ENCODE results near the gene TIGIT.

DNA sequence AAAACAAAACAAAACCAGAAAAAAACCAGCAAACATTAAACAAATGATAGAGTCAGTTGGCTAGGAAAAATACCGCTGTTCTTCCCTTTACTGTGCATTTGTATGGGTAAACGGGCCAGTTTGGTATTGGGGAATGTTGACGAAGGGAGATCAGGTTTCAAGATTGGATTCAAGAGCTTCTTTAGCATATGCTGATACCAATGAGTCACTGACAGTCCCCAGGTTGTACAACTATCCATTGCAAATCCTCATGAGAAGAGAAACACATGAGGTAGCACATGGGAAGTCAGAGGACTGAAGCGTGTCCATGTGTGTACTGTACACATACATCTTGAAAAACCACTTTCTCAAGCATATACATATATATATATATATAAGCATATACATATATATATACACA lies 25.6 kb downstream of the TIGIT start:
- TF ChIP-seq, protein P1, sequence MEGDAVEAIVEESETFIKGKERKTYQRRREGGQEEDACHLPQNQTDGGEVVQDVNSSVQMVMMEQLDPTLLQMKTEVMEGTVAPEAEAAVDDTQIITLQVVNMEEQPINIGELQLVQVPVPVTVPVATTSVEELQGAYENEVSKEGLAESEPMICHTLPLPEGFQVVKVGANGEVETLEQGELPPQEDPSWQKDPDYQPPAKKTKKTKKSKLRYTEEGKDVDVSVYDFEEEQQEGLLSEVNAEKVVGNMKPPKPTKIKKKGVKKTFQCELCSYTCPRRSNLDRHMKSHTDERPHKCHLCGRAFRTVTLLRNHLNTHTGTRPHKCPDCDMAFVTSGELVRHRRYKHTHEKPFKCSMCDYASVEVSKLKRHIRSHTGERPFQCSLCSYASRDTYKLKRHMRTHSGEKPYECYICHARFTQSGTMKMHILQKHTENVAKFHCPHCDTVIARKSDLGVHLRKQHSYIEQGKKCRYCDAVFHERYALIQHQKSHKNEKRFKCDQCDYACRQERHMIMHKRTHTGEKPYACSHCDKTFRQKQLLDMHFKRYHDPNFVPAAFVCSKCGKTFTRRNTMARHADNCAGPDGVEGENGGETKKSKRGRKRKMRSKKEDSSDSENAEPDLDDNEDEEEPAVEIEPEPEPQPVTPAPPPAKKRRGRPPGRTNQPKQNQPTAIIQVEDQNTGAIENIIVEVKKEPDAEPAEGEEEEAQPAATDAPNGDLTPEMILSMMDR (IDR thresholded peaks at IDR 0.05; ENCODE audit: insufficient read depth, low read length), result no peak
- TF ChIP-seq POLR2AphosphoS5 (IDR thresholded peaks at IDR 0.05; ENCODE audit: low read depth) (no peak), SPI1 (IDR thresholded peaks at IDR 0.05; ENCODE audit: borderline replicate concordance, low read depth) (no peak)

All from HL-60 (cell line).